ENCODE results near the gene SIPA1. TPM values are rescaled to one million over a fixed set of nuclear protein-coding genes. Genes with fewer than 3 reads are reported as not detected.

Gene SIPA1
- total and polyA plus RNA-seq, 2 of the 13 experiments (the other 11 are each of a cell fraction or from before 2014, with no cell fraction given), result 5.8 to 7.7 TPM

DNA sequence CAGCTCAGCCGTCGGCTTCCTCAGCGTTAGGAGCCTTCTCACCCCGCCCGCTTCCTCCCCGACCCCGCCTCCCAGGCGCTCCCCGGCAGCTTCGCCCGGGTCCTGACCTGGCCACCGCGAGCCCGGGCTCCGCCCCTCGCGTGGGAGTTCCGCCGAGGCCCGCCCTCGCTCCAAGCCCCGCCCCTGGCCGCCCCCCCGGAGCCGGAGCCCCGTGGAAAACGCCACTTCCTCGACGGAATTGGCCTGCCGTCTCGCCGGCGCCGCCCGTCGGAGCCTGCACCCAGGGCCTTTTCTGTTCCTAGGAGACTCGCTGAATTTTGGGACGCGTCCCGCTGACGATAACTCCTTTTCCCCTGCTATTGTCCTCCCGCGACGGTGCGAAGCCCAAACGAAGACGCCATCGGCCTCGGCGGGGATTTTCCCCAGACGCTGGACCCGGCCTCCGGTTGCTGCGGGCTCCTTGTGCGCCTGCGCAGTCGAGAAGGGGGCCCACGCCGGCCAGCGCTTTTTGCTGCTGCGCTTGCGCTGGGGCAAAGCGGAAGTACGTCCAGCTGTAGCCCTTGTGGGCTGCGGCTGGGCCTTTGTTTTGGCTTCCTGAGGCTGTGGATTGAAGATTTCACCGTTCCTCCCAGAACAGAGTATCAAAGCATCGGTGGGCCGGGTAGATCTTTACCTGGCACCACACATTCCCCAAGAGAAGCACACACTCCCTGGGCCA is 14.8 kb downstream of the SIPA1 start (continued):
- TF ChIP-seq ZFP82 (CRISPR knock-in tag; IDR thresholded peaks at IDR 0.05; ENCODE audit: borderline replicate concordance) (peak; percentile 90; the same call in 1 of the 2 replicates), ZNF576 (CRISPR knock-in tag; IDR thresholded peaks at IDR 0.05) (peak; percentile 80; the same call in 1 of the 2 replicates), ZNF570 (CRISPR knock-in tag; IDR thresholded peaks at IDR 0.05; ENCODE audit: borderline replicate concordance) (no peak), MZF1 (CRISPR knock-in tag; IDR thresholded peaks at IDR 0.05; ENCODE audit: borderline replicate concordance) (no peak), ZNF343 (CRISPR knock-in tag; IDR thresholded peaks at IDR 0.05) (peak; percentile 92), TEAD2 (CRISPR knock-in tag; IDR thresholded peaks at IDR 0.05) (no peak), ZNF335 (CRISPR knock-in tag; IDR thresholded peaks at IDR 0.05) (no peak), THRA (CRISPR knock-in tag; IDR thresholded peaks at IDR 0.05; ENCODE audit: borderline replicate concordance) (no peak), ZNF598 (CRISPR knock-in tag; IDR thresholded peaks at IDR 0.05; ENCODE audit: borderline replicate concordance) (peak; percentile 19; the same call in 1 of the 2 replicates), ZNF329 (CRISPR knock-in tag; IDR thresholded peaks at IDR 0.05; ENCODE audit: low read depth) (0 out of 2 replicates have a peak, but pooled peaks have one; percentile 23), BRD4 (CRISPR knock-in tag; IDR thresholded peaks at IDR 0.05) (no peak; the same call in 1 of the 2 replicates), ISL2 (CRISPR knock-in tag; IDR thresholded peaks at IDR 0.05) (no peak), HIVEP1 (CRISPR knock-in tag; IDR thresholded peaks at IDR 0.05) (peak; percentile 67), ZNF446 (CRISPR knock-in tag; IDR thresholded peaks at IDR 0.05) (0 out of 2 replicates have a peak, but pooled peaks have one; percentile 10), ZZZ3 (CRISPR knock-in tag; IDR thresholded peaks at IDR 0.05; ENCODE audit: borderline replicate concordance) (no peak), NCOA5 (CRISPR knock-in tag; IDR thresholded peaks at IDR 0.05) (peak; percentile 71; the same call in 1 of the 2 replicates), RAD51 (IDR thresholded peaks at IDR 0.05; ENCODE audit: borderline replicate concordance) (no peak), ZNF710 (CRISPR knock-in tag; IDR thresholded peaks at IDR 0.05; ENCODE audit: borderline replicate concordance) (no peak), PTBP1 (IDR thresholded peaks at IDR 0.05; ENCODE audit: low read depth, low read length, poor library complexity, severe bottlenecking) (no peak), JARID2 (CRISPR knock-in tag; IDR thresholded peaks at IDR 0.05; ENCODE audit: insufficient replicate concordance) (peak; percentile 91), ZNF724P (CRISPR knock-in tag; IDR thresholded peaks at IDR 0.05; ENCODE audit: borderline replicate concordance) (no peak), SMAD9 (CRISPR knock-in tag; IDR thresholded peaks at IDR 0.05) (no peak), ZNF780A (CRISPR knock-in tag; IDR thresholded peaks at IDR 0.05) (no peak; the same call in 1 of the 2 replicates), SKI (IDR thresholded peaks at IDR 0.05; ENCODE audit: partially characterized antibody) (peak; percentile 87)
- TF ChIP-seq, protein P1, sequence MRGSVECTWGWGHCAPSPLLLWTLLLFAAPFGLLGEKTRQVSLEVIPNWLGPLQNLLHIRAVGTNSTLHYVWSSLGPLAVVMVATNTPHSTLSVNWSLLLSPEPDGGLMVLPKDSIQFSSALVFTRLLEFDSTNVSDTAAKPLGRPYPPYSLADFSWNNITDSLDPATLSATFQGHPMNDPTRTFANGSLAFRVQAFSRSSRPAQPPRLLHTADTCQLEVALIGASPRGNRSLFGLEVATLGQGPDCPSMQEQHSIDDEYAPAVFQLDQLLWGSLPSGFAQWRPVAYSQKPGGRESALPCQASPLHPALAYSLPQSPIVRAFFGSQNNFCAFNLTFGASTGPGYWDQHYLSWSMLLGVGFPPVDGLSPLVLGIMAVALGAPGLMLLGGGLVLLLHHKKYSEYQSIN (CRISPR knock-in tag; IDR thresholded peaks at IDR 0.05; ENCODE audit: borderline replicate concordance), result no peak
